Neuronal stem cell (in vitro differentiated cells): Measurements from ENCODE around the gene DHRS7B.
A peak's percentile ranks its signal among the peaks of the same experiment; 100 is the strongest.

ENCODE experiments used
- DNase-seq: peaks from one replicate; pipeline ENCODE4 v3.0.0-alpha.2; 2013; ENCODE audit warnings: low spot score
- H2AFZ ChIP-seq: one replicate; pipeline ENCODE4 v1.6.1; 2013; ENCODE audit warnings: mild to moderate bottlenecking, low read length, inconsistent platforms
- H2AK5ac ChIP-seq: 2 replicates; pipeline ENCODE4 v1.6.1; 2013; ENCODE audit warnings: low read depth, mild to moderate bottlenecking, inconsistent platforms, low read length, moderate library complexity, mixed read lengths
- H2BK120ac ChIP-seq: 2 replicates; pipeline ENCODE4 v1.6.1; 2013; ENCODE audit warnings: low read depth, mild to moderate bottlenecking, inconsistent platforms, low read length, moderate library complexity, mixed read lengths
- H2BK12ac ChIP-seq: one replicate; pipeline ENCODE4 v1.6.1; 2013; ENCODE audit warnings: low read length, inconsistent platforms
- H2BK15ac ChIP-seq: 2 replicates; pipeline ENCODE4 v1.6.1; 2013; ENCODE audit warnings: mild to moderate bottlenecking, low read length, inconsistent platforms, mixed read lengths
- H2BK5ac ChIP-seq: one replicate; pipeline ENCODE4 v1.6.1; 2013; ENCODE audit warnings: inconsistent platforms, mild to moderate bottlenecking, low read length, moderate library complexity
- H3K14ac ChIP-seq: one replicate; pipeline ENCODE4 v1.6.1; 2013; ENCODE audit warnings: low read length, inconsistent platforms
- H3K18ac ChIP-seq: 2 replicates; pipeline ENCODE4 v1.6.1; 2013; ENCODE audit warnings: low read length, inconsistent platforms
- H3K23ac ChIP-seq: 2 replicates; pipeline ENCODE4 v1.6.1; 2013; ENCODE audit warnings: low read depth, mild to moderate bottlenecking, mixed read lengths, low read length, inconsistent platforms; ENCODE audit not compliant: poor library complexity
- H3K27ac ChIP-seq: replicated peaks from 3 replicates; pipeline ENCODE4 v1.5.1; 2013; ENCODE audit warnings: low read length, inconsistent platforms
- H3K27me3 ChIP-seq, 3 experiments: 2 replicates each; pipeline ENCODE4 v1.6.1; 2013; ENCODE audit warnings: low read length in 3 of 3, mild to moderate bottlenecking in 2 of 3, inconsistent platforms in 1 of 3, low read depth in 1 of 3, mixed read lengths in 1 of 3, moderate library complexity in 1 of 3; ENCODE audit not compliant: control insufficient read depth in 3 of 3, insufficient read depth in 3 of 3
- H3K36me3 ChIP-seq, 2 donors: replicated peaks in 1 of 2; 2 replicates each; pipeline ENCODE4 v1.6.1; 2013; ENCODE audit warnings: low read length in 2 of 2; ENCODE audit not compliant: control insufficient read depth in 2 of 2, insufficient read depth in 2 of 2
- H3K4ac ChIP-seq: 2 replicates; pipeline ENCODE4 v1.6.1; 2013; ENCODE audit warnings: inconsistent platforms, mild to moderate bottlenecking, low read length, moderate library complexity
- H3K4me1 ChIP-seq, 2 donors: 1 replicate in 1 of 2; 2 replicates in 1 of 2; pipeline ENCODE4 v1.6.1; 2013; ENCODE audit warnings: low read length in 2 of 2, low read depth in 1 of 2; ENCODE audit not compliant: control insufficient read depth in 2 of 2, insufficient read depth in 1 of 2
- H3K4me2 ChIP-seq: one replicate; pipeline ENCODE4 v1.6.1; 2013; ENCODE audit warnings: mild to moderate bottlenecking, low read length, inconsistent platforms; ENCODE audit not compliant: insufficient read depth, poor library complexity, severe bottlenecking
- H3K4me3 ChIP-seq, 2 donors: 2 replicates each; pipeline ENCODE4 v1.5.1; 2013; ENCODE audit warnings: low read length in 2 of 2, mild to moderate bottlenecking in 2 of 2, inconsistent platforms in 1 of 2, moderate library complexity in 1 of 2
- H3K79me1 ChIP-seq: one replicate; pipeline ENCODE4 v1.6.1; 2013; ENCODE audit warnings: low read depth, mild to moderate bottlenecking, inconsistent platforms, low read length, moderate library complexity
- H3K9ac ChIP-seq: one replicate; pipeline ENCODE4 v1.6.1; 2013; ENCODE audit warnings: mild to moderate bottlenecking, low read depth, low read length, inconsistent platforms; ENCODE audit not compliant: poor library complexity
- H3K9me3 ChIP-seq, 2 donors: replicated peaks in 1 of 2; 2 replicates each; pipeline versions ENCODE3 to v1.6.1; 2013; ENCODE audit warnings: low read length in 2 of 2, mild to moderate bottlenecking in 2 of 2, inconsistent platforms in 1 of 2, low read depth in 1 of 2, mixed read lengths in 1 of 2, moderate library complexity in 1 of 2; ENCODE audit not compliant: control insufficient read depth in 2 of 2, insufficient read depth in 1 of 2
- H4K8ac ChIP-seq: one replicate; pipeline ENCODE4 v1.6.1; 2013; ENCODE audit warnings: low read depth, mild to moderate bottlenecking, inconsistent platforms, low read length, moderate library complexity
- H4K91ac ChIP-seq: one replicate; pipeline ENCODE4 v1.6.1; 2013; ENCODE audit warnings: low read length, low read depth, mild to moderate bottlenecking, inconsistent platforms; ENCODE audit not compliant: poor library complexity
- WGBS, 2 donors: extraction: QIAGEN DNeasy Blood & Tissue Kit; methylation state at CpG; one replicate each; pipeline ENCODE4 v1.1.7; 2013; ENCODE audit warnings: missing lambda C conversion rate in 2 of 2, mixed read lengths in 1 of 2; ENCODE audit not compliant: insufficient read length in 2 of 2, insufficient replicate concordance in 1 of 2; ENCODE audit errors: extremely low coverage in 2 of 2; 5-methylcytosine and 5-hydroxymethylcytosine counted together

DHRS7B gene

DNA sequence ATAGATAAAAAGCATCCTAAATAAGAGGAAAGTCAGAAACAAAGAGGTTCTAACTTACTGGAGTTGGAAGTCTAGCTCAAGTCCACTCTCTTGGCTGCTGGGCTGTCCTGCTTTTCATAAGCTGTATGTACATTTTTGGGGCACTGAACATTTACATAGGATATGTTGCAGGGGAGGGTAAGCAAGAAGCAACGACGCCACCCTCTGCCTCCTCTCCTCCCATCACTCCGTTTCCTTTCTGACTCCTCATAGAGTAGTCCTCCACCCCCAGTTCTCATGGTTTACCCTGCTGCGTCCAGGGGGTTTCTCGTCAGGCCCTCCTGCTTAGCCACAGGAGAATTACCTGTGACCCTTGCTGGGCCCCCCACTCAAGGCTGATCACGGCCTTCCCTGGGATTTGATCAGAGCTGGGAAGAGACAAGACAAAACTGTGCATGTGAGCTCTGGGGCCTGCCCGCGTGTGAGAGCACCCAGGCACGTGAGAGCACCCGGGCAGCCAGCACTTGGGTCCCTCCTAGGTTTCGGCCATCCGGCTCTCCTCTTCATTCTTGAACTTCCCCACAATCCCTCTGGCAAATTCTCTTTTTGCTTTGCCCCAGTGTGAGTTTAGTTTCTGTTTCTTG, 50.1 kb downstream of the DHRS7B start:
- no peak overlapping the region for H3K27ac ChIP-seq

DNA sequence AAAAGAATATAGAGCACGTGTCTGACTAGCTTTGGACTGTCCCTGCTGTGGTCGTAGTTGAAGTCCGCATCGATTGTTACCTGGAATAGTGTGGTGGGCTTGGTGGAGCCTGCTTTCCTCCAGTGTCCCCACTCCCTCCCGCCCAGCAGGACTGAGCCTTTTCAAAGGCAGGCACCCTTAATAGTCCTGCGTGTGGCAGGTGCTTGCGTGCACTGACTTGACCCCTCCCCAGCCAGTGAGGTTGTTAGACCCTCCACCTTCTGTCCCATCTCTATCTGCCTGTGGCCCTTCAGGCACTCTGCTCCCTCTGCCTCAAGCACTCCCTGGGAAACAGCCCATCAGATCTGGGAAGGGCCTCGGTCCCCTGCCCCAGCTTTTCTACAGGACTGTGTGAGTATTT, 50.6 kb downstream of the DHRS7B start:
- H3K23ac ChIP-seq = no peak overlapping the region
- H3K27ac ChIP-seq = no peak overlapping the region
- H3K36me3 ChIP-seq = peaks cover 5 to 38% of the 10 kb centered on the region in 2 donors
- H4K91ac ChIP-seq = no peak overlapping the region
- H3K9ac ChIP-seq = no peak overlapping the region
- no peak overlapping the region for H3K4me2 ChIP-seq
- no peak overlapping the region for H3K4me3 ChIP-seq
- no peak overlapping the region for H3K4ac ChIP-seq
- no peaks in the 10 kb centered on the region for H3K9me3 ChIP-seq
- DNase-seq = no peak
- H2BK15ac ChIP-seq = no peak overlapping the region
- no peak overlapping the region for H2BK120ac ChIP-seq
- H4K8ac ChIP-seq = no peak overlapping the region
- no peak overlapping the region for H2BK12ac ChIP-seq
- H3K14ac ChIP-seq = no peak overlapping the region
- no peaks in the 10 kb centered on the region for H3K4me1 ChIP-seq
- WGBS, 2 donors = no CpG with 5 or more reads among the region's 8 CpGs
- H2BK5ac ChIP-seq = no peak overlapping the region
- peaks cover 3% of the 10 kb centered on the region for H3K79me1 ChIP-seq
- no peak overlapping the region for H2AFZ ChIP-seq
- H2AK5ac ChIP-seq = no peak overlapping the region
- no peak overlapping the region for H3K18ac ChIP-seq
- no peaks in the 10 kb centered on the region for H3K27me3 ChIP-seq

More for the DNA sequence above, 50.1 kb downstream of the DHRS7B start:
- H3K4me2 ChIP-seq = no peak overlapping the region
- no peaks in the 10 kb centered on the region for H3K27me3 ChIP-seq
- H3K36me3 ChIP-seq = peaks cover 6 to 41% of the 10 kb centered on the region in 2 donors
- no peak overlapping the region for H4K8ac ChIP-seq
- no peak overlapping the region for H2BK12ac ChIP-seq
- no peak overlapping the region for H3K18ac ChIP-seq
- H2BK15ac ChIP-seq = no peak overlapping the region
- H3K4me3 ChIP-seq = no peak overlapping the region
- no peak for DNase-seq
- no peak overlapping the region for H2BK120ac ChIP-seq
- no peak overlapping the region for H4K91ac ChIP-seq
- H2AFZ ChIP-seq = no peak overlapping the region
- no peaks in the 10 kb centered on the region for H3K4me1 ChIP-seq
- WGBS, 2 donors = no CpG with 5 or more reads among the region's 12 CpGs
- no peak overlapping the region for H3K4ac ChIP-seq
- no peak overlapping the region for H2BK5ac ChIP-seq
- no peak overlapping the region for H2AK5ac ChIP-seq
- no peaks in the 10 kb centered on the region for H3K9me3 ChIP-seq
- no peak overlapping the region for H3K23ac ChIP-seq
- H3K9ac ChIP-seq = no peak overlapping the region
- H3K79me1 ChIP-seq = peaks cover 3% of the 10 kb centered on the region
- H3K14ac ChIP-seq = no peak overlapping the region

DNA sequence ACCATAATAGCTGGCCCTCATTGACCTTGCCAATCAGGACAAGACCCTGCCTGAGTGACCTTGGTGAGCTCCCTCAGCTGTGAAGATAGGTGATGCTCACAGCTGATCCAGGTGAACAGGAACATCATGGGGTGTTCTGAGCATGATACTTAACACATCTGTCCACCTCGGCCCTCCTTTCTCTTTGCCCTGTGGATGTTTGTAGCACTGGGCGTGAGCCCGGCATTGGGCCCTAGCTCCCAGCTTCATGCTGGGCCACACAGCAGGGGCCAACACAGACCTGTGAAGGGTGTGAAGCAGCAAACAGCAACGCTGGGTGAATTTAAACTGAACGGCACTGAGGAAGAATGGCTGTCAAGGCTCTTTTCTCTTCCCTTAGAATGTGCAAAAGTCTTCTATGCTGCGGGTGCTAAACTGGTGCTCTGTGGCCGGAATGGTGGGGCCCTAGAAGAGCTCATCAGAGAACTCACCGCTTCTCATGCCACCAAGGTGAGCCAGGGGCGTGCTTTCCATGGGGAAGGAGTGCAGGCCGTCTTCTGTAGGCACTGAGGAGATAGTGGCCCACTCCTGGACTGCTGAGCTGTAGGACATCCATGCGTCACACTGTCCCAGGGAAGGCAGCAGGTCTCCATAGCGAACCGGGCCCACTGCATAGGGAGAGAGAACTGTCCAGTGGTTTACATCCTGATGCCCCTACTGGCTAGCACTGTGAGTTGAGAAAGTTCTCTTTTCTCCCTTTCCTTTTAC, 51.3 kb downstream of the DHRS7B start:
- Histone ChIP-seq H3K36me3 (peaks cover 4 to 35% of the 10 kb centered on the region in 2 donors), H3K9ac (no peak overlapping the region), H3K4me3 (no peak overlapping the region), H3K14ac (no peak overlapping the region), H2BK15ac (no peak overlapping the region), H3K9me3 (no peaks in the 10 kb centered on the region), H4K91ac (no peak overlapping the region), H3K4ac (no peak overlapping the region), H2BK120ac (no peak overlapping the region), H3K27me3 (no peaks in the 10 kb centered on the region), H2BK12ac (no peak overlapping the region), H3K4me2 (no peak overlapping the region), H3K4me1 (no peaks in the 10 kb centered on the region), H3K27ac (no peak overlapping the region), H4K8ac (no peak overlapping the region), H2AFZ (no peak overlapping the region), H3K23ac (no peak overlapping the region), H3K18ac (no peak overlapping the region), H3K79me1 (peaks cover 3% of the 10 kb centered on the region), H2AK5ac (no peak overlapping the region), H2BK5ac (no peak overlapping the region)
- no peak for DNase-seq
- WGBS, 2 donors = no CpG with 5 or more reads among the region's 13 CpGs

DNA sequence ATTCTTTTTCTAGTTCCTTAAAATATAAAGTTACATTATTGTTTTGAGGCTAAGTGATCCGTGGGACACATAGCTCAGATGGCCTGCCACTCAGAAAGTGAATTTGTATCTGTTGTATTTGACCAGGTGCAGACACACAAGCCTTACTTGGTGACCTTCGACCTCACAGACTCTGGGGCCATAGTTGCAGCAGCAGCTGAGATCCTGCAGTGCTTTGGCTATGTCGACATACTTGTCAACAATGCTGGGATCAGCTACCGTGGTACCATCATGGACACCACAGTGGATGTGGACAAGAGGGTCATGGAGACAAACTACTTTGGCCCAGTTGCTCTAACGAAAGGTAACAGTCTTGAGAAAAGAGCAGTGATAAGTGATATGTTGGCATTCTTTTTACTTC, 56.7 kb downstream of the DHRS7B start:
- no peak overlapping the region for H2AK5ac ChIP-seq
- no peak overlapping the region for H4K91ac ChIP-seq
- no peak overlapping the region for H3K18ac ChIP-seq
- no peak overlapping the region for H3K14ac ChIP-seq
- H3K4me3 ChIP-seq = peak overlapping the region in 1 of 2 donors; percentile 22
- H2AFZ ChIP-seq = no peak overlapping the region
- H3K79me1 ChIP-seq = no peaks in the 10 kb centered on the region
- H4K8ac ChIP-seq = no peak overlapping the region
- no peaks in the 10 kb centered on the region for H3K27me3 ChIP-seq
- H3K9ac ChIP-seq = no peak overlapping the region
- no peak overlapping the region for H2BK5ac ChIP-seq
- peaks cover 0 to 2% of the 10 kb centered on the region in 2 donors for H3K4me1 ChIP-seq
- H2BK120ac ChIP-seq = no peak overlapping the region
- no peak overlapping the region for H2BK15ac ChIP-seq
- peaks cover 6 to 49% of the 10 kb centered on the region in 2 donors for H3K36me3 ChIP-seq
- H3K4me2 ChIP-seq = no peak overlapping the region
- WGBS, 2 donors = no CpG with 5 or more reads among the region's 5 CpGs
- H3K4ac ChIP-seq = no peak overlapping the region
- H3K23ac ChIP-seq = no peak overlapping the region
- H2BK12ac ChIP-seq = no peak overlapping the region
- no peak for DNase-seq
- H3K27ac ChIP-seq = no peak overlapping the region
- H3K9me3 ChIP-seq = no peaks in the 10 kb centered on the region
